GM20000 (cell line): Measurements from ENCODE around the gene CTH.
A peak's percentile ranks its signal among the peaks of the same experiment; 100 is the strongest.
"Not testable (repeated sequence)": the region's sequence is repeated elsewhere in the genome, so short reads cannot be mapped to it uniquely, and the experiment has no call there.

Source experiments
- DNase-seq: peaks from one replicate; pipeline ENCODE4 v3.0.0; 2012; ENCODE audit warnings: low spot score
- CTCF ChIP-seq: IDR thresholded peaks from 2 replicates; pipeline ENCODE4 v1.5.1; 2012; ENCODE audit warnings: mild to moderate bottlenecking, control low read depth; ENCODE audit errors: extremely low read depth, missing control alignments

Gene CTH

GRCh38 chr1:70410604-70411359 is at the start of gene CTH:
CTH (plus strand) TSS chr1:70411268; CDS start chr1:70411416, 148 bp downstream.
- no peak for TF ChIP-seq CTCF
- peak; percentile 88 for DNase-seq

GRCh38 chr1:70361727-70362398 is 49.2 kb upstream of the CTH start:
- no peak for DNase-seq
- no peak for TF ChIP-seq CTCF

GRCh38 chr1:70364439-70364838 is 46.6 kb upstream of the CTH start:
- TF ChIP-seq CTCF: no peak
- DNase-seq: no peak

- not testable (repeated sequence) for DNase-seq
These were observed 44.6 kb upstream of the CTH start for GRCh38 chr1:70366425-70366952.

GRCh38 chr1:70366997-70367396 is 44.1 kb upstream of the CTH start:
- not testable (repeated sequence) for DNase-seq

GRCh38 chr1:70367397-70367796 is 43.7 kb upstream of the CTH start:
- DNase-seq: not testable (repeated sequence)

- not testable (repeated sequence) for DNase-seq
These were observed 39.5 kb upstream of the CTH start for GRCh38 chr1:70371586-70371985.

GRCh38 chr1:70372426-70372825 is 38.6 kb upstream of the CTH start:
- TF ChIP-seq CTCF: no peak
- DNase-seq: no peak

- not testable (repeated sequence) for DNase-seq
These were observed 37.5 kb upstream of the CTH start for GRCh38 chr1:70373580-70373979.

- TF ChIP-seq CTCF: no peak
- DNase-seq: no peak
These were observed 34.9 kb upstream of the CTH start for GRCh38 chr1:70376196-70376595.
